A673 (cell line): Measurements from ENCODE around the gene CHPF2. TPM values are rescaled to one million over a fixed set of nuclear protein-coding genes. Genes with fewer than 3 reads are reported as not detected.

ENCODE experiments used
- BruUV-seq: library from RNA; stranded (reverse); fragments of 400-500 nt; replicated peaks from 2 replicates; lab custom pipeline; 2021; lab: Mats Ljungman, UMichigan
- CTCF ChIA-PET: fragments of 300-600 bp; sonication (Branson Sonifier 250); formaldehyde crosslinking; loops from one replicate; lab custom pipeline; 2022; ENCODE audit warnings: antibody characterized with exemption; lab: Charles Lee
- POLR2A ChIA-PET: fragments of 300-600 bp; sonication (Branson Sonifier 250); formaldehyde crosslinking; loops from one replicate; lab custom pipeline; 2022; ENCODE audit warnings: antibody characterized with exemption; ENCODE audit not compliant: low non-redundant PET; lab: Charles Lee
- DNase-seq: peaks from one replicate; pipeline ENCODE4 v3.0.0-alpha.2; 2015; ENCODE audit warnings: low spot score
- H3K27ac ChIP-seq: fragments of 200-600 bp; sonication (generic); 2 replicates; pipeline ENCODE4 v1.5.1; 2016; ENCODE audit warnings: mixed run types, low read depth, mild to moderate bottlenecking, mixed read lengths, antibody characterized with exemption, low read length; ENCODE audit not compliant: poor library complexity, severe bottlenecking
- H3K27me3 ChIP-seq: fragments of 200-600 bp; sonication (generic); replicated peaks from 2 replicates; pipeline ENCODE4 v1.6.1; 2017; ENCODE audit warnings: mixed run types, low read depth, mild to moderate bottlenecking, mixed read lengths, antibody characterized with exemption, low read length; ENCODE audit not compliant: insufficient read depth, poor library complexity
- H3K36me3 ChIP-seq: fragments of 200-600 bp; sonication (generic); 2 replicates; pipeline ENCODE4 v1.6.1; 2016; ENCODE audit warnings: mixed run types, mild to moderate bottlenecking, mixed read lengths, antibody characterized with exemption, low read length; ENCODE audit not compliant: insufficient read depth, poor library complexity, severe bottlenecking
- H3K4me1 ChIP-seq: fragments of 200-600 bp; sonication (generic); 2 replicates; pipeline ENCODE4 v1.6.1; 2017; ENCODE audit warnings: mixed run types, mild to moderate bottlenecking, mixed read lengths, antibody characterized with exemption, low read length; ENCODE audit not compliant: insufficient read depth, poor library complexity, severe bottlenecking
- H3K4me3 ChIP-seq: fragments of 200-600 bp; sonication (generic); 2 replicates; pipeline ENCODE4 v1.5.1; 2016; ENCODE audit warnings: low read depth, mixed run types, mild to moderate bottlenecking, mixed read lengths, low read length; ENCODE audit not compliant: poor library complexity, severe bottlenecking
- H3K9me3 ChIP-seq: fragments of 200-600 bp; sonication (generic); 2 replicates; pipeline ENCODE4 v1.6.1; 2016; ENCODE audit warnings: mixed run types, low read depth, mild to moderate bottlenecking, mixed read lengths, antibody characterized with exemption, low read length; ENCODE audit not compliant: poor library complexity, severe bottlenecking
- CTCF ChIP-seq: fragments of 300-800, 200-600 bp; sonication (generic); conservative IDR thresholded peaks from 2 replicates; pipeline ENCODE4 v1.5.1; 2017; ENCODE audit warnings: low read depth, mild to moderate bottlenecking, antibody characterized with exemption, low read length, moderate library complexity, mixed read lengths
- EZH2 ChIP-seq: fragments of 200-600 bp; sonication (generic); IDR thresholded peaks from 2 replicates; pipeline ENCODE4 v1.6.1; 2017; ENCODE audit warnings: borderline replicate concordance, low read depth, mild to moderate bottlenecking, mixed read lengths, antibody characterized with exemption, low read length; ENCODE audit not compliant: poor library complexity, severe bottlenecking
- intact Hi-C: fragments of 100-400 bp; cut with micrococcal nuclease; formaldehyde crosslinking; loops from one replicate; pipeline ENCODE4 v1.10.0; 2022; ENCODE audit not compliant: unreplicated experiment
- total RNA-seq: library from RNA; stranded (reverse); gene quantifications from 2 replicates; pipeline ENCODE4 v1.2.3, GENCODE V29; 2021

CHPF2 gene
- total RNA-seq, 1 experiment from 2014 or later, result 27.1 TPM

GRCh38 chr7:151201751-151202150 is 30.5 kb upstream of the CHPF2 start:
- Histone ChIP-seq H3K4me3 (no peak overlapping the region), H3K27me3 (peaks cover 28% of the 10 kb centered on the region), H3K27ac (no peak overlapping the region), H3K9me3 (no peaks in the 10 kb centered on the region), H3K36me3 (no peaks in the 10 kb centered on the region), H3K4me1 (peaks cover 5% of the 10 kb centered on the region)
- TF ChIP-seq CTCF (no peak), EZH2 (no peak)
- DNase-seq, result no peak
- CTCF ChIA-PET, result no interaction called here
- intact Hi-C loops, result no loop called here
- POLR2A ChIA-PET, result no interaction called here
- BruUV-seq, result no TSS peak

GRCh38 chr7:151202836-151203235 is 29.4 kb upstream of the CHPF2 start:
- DNase-seq, result no peak
- no TSS peak for BruUV-seq
- ChIA-PET POLR2A (no interaction called here), CTCF (no interaction called here)
- no peak overlapping the region for H3K4me3 ChIP-seq
- H3K4me1 ChIP-seq, result peaks cover 5% of the 10 kb centered on the region
- intact Hi-C loops, result no loop called here
- no peak overlapping the region for H3K27ac ChIP-seq
- TF ChIP-seq EZH2, result no peak
- TF ChIP-seq CTCF, result no peak
- H3K36me3 ChIP-seq, result no peaks in the 10 kb centered on the region
- H3K9me3 ChIP-seq, result no peaks in the 10 kb centered on the region
- H3K27me3 ChIP-seq, result peaks cover 28% of the 10 kb centered on the region

GRCh38 chr7:151204383-151205032 is 27.8 kb upstream of the CHPF2 start:
- no peak overlapping the region for H3K27ac ChIP-seq
- peaks cover 28% of the 10 kb centered on the region for H3K27me3 ChIP-seq
- POLR2A ChIA-PET, result no interaction called here
- no peak overlapping the region for H3K4me3 ChIP-seq
- TF ChIP-seq CTCF, result no peak; the same call in 1 of the 2 replicates
- no peak for TF ChIP-seq EZH2
- BruUV-seq, result no TSS peak
- CTCF ChIA-PET, result interaction anchor here (0.8 kb wide), 1 partner anchor 58 kb away, joined by 3 read pairs; no protein-coding TSS in a partner anchor
- no peak for DNase-seq
- intact Hi-C loops, result no loop called here
- H3K4me1 ChIP-seq, result peaks cover 2% of the 10 kb centered on the region
- no peaks in the 10 kb centered on the region for H3K9me3 ChIP-seq
- no peaks in the 10 kb centered on the region for H3K36me3 ChIP-seq
